ENCODE data around the gene ZNF493.

Gene ZNF493

DNA sequence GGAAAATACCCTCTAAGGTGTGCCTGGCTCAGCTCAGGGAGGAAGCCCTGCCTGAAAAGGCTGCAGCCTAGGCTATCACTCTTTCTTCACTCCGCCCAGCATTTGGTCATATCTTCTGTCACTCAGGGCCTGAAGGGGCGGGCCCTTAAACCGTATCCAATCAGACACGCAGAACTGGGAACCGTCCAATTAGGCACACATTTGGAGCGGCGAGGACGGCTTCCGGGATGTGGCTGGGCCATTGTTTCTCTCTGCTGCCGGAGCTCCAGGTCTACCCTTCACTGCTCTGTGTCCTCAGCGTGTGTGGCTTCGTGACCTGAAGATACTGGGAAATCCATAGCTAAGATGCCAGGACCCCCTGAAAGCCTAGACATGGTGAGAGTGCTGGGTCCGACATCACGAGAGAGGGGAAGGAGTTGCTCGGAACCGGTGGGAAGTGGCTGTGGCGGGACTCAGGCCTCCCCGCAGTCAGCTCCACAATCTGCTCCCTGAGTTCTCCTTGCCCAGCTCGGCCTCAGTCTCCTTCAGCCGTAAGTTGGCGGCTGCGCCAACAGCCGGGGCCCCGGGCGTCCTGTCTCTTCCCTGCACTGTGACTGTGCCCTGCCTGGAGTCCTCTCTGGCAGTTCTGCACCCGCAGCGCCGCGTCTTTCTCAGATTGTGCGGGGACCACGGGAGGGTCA is at the start of gene ZNF493:
Gene ZNF493, plus strand, starts transcription at position 241 of the 680 bp plus-strand sequence. Its CDS starts 105 bp downstream, at position 346.
- DNase-seq: peak; percentile 80

GRCh38 chr19:21352830-21353229 is 44.1 kb upstream of the ZNF493 start:
- DNase-seq: no peak

- DNase-seq: peak; percentile 64
Measured at GRCh38 chr19:21358768-21359451, 38.0 kb upstream of the ZNF493 start, which contains the start of gene ZNF738. ZNF738 (plus strand) TSS chr19:21359000; CDS start chr19:21359141, 141 bp downstream.

DNA sequence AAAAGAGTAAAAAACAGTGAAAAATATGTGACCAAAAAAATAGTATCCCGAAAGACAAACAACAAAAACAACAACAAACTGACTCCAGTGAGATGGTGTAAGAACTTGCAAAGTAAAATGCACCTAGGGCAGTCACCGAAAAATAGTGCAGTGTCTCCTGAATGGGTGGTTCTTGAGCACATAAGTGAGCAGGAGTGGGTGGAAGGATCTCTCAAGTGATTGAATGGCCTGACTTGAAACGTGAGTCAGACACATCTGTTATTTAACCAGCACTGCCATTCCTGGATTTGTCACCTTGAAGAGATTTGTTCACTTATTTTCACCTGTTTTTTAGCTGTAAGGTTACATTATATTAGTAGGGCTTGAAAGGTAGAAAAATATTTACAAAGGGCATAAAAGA is 34.6 kb upstream of the ZNF493 start:
- DNase-seq: no peak

DNA sequence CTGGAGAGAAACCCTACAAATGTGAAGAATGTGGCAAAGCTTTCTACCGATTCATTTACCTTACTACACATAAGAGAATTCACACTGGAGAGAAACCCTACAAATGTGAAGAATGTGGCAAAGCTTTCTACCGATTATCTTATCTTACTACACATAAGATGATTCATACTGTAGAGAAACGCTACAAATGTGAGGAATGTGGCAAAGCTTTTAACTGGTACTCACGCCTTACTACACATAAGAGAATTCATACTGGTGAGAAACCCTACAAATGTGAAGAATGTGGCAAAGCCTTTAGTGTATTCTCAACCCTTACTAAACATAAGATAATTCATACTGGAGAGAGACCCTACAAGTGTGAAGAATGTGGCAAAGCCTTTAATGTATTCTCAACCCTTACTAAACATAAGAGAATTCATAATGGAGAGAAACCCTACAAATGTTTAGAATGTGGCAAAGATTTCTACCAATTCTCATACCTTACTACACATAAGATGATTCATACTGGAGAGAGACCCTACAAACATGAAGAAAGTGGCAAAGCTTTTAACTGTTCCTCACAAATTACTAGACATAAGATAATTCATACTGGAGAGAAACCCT is 12.9 kb upstream of the ZNF493 start:
- DNase-seq: no peak

- DNase-seq: no peak
Measured at GRCh38 chr19:21396121-21396520, 812 bp upstream of the ZNF493 start.

GRCh38 chr19:21398851-21399250 is 1.9 kb downstream of the ZNF493 start:
- no peak for DNase-seq

DNA sequence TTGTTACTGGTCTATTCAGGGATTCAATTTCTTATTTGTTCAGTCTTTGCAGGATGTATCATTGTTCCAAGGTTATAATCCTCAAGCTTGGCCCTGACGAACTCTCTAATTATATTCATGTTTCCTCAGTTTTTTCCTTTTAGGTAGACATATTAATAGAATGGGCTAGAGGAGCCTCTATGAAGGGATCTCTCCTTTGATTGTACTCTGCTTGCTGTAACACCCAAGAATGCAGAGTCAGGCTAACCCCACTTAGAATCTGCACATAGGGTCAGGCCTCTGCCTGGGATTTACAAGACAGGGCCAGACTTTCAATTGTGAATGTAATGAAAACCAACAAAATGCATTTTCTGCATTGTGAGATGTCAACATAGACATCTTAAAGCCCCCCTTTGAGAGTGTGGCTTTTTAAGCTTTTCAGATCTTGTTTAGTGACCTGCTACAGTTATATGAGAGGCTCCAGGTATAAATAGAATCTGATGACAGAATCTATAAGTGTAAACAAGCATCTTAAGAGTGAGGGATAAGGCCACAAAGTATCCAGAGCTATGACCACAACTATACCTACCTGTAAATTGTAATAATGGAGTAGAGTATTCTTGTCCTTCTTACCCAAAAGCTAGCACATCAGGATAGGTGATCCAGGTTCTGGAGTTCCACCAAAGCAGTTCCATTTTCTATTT is 5.5 kb downstream of the ZNF493 start:
- no peak for DNase-seq

GRCh38 chr19:21410166-21410565 is 13.2 kb downstream of the ZNF493 start:
- DNase-seq: no peak

- DNase-seq: no peak
Measured at GRCh38 chr19:21422244-21422643, 25.3 kb downstream of the ZNF493 start.

DNA sequence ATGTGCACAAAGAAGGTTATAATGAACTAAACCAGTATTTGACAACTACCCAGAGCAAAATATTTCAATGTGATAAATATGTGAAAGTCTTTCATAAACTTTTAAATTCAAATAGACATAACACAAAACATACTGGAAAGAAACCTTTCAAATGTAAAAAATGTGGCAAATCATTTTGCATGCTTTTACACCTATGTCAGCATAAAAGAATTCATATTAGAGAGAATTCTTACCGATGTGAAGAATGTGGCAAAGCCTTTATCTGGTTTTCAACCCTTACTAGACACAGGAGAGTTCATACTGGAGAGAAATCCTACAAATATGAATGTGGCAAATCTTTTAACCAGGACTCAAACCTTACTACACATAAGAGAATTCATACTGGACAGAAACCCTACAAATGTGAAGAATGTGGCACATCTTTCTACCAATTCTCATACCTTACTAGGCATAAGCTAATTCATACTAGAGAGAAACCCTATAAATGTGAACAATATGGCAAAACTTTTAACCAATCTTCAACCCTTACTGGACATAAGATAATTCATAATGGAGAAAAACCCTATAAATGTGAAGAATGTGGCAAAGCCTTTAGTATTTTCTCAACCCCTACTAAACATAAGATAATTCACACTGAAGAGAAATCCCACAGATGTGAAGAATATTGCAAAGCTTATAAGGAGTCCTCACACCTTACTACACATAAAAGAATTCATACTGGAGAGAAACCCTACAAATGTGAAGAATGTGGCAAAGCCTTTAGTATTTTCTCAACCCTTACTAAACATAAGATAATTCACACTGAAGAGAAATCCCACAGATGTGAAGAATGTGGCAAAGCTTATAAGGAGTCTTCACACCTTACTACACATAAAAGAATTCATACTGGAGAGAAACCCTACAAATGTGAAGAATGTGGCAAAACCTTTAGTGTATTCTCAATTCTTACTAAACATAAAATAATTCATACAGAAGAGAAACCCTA is 26.4 kb downstream of the ZNF493 start:
- DNase-seq: no peak

DNA sequence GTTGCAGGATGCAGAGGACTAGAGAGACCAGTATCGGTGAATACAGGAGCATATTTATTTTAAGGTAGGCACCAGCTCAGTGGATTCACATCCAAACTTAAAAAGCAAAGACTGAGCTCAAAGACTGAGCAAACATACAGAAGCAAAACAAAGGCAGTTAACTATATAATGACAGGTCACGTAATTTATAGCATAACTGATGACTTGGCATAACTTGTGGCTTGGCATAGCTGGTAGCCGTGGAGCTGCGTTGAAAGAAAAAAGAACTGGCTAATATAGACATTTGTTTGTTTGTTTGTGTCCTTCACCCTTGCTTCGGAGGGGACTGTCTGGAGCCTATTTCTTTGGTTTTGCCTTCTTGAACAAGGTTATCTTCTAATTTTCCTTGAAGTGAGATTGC is 33.7 kb downstream of the ZNF493 start:
- DNase-seq: no peak

DNA sequence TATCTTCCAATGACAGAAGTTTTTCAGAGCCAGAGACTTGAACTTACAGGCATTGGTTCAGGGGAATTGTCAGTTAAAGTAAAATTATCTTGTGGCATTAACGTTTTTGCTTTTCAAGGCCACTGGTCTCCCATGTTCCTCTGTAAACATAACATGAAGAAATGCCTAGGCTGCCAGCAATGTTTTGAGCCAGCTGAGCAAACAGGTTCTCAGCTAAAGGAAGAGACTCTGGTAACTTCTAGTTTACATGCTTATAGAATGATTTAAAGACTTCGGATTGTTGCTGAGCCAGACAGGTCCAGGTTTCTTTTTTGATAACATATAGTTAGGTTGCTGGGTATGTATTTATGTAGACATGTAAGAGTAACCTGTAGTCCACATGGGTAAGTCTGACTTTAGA is 35.7 kb downstream of the ZNF493 start:
- no peak for DNase-seq

GRCh38 chr19:21434516-21434915 is 37.6 kb downstream of the ZNF493 start:
- no peak for DNase-seq

DNA sequence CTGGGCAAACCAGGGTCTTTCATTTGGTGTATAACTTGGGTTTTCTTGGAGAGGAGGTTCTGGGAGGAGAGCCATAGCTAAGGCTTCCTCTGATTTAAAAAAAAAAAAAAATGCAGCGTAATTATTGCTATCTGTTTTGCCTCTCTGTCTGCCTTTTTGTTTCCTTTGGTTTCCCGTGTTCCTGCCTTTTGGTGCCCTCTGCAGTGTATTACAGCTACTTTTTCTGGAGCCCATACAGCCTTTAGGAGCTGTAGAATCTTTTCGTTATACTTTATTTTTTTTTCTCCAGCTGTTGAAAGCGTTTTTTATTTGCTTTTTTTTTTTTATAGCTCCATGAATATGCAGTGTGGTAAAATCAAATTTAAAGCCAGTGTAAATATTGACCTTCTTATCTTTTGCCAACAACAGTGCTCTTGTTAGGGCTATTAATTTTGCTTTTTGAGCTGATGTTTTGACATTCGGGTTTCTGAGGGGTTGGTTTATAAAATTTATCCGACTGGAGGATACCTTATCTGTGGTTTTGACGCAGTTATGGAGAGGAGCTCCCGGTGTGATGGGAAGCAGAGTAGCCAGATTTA is 38.1 kb downstream of the ZNF493 start:
- DNase-seq: no peak

- DNase-seq: no peak
Measured at GRCh38 chr19:21439201-21439751, 42.3 kb downstream of the ZNF493 start.

DNA sequence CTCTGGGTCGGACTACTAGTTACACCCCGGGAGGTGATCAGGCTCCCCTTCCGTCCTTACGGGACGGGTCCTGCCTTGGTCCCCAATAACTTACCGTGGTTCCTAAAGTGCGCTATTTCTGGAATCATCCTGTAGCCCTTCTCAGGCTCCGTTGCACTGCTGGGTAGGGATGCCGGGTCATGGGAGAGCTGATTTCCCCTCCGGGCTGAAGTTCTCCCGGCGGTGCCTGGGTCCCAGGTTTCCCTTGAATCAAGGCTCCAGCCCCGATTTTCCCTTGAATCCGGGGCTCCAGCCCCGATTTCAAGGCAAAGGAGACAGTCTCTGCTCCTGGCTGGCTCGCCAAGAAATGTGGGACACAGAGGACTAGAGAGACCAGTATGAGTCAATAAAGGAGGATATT is 43.4 kb downstream of the ZNF493 start:
- no peak for DNase-seq

- DNase-seq: no peak
Measured at GRCh38 chr19:21451187-21451586, 54.3 kb downstream of the ZNF493 start.

DNA sequence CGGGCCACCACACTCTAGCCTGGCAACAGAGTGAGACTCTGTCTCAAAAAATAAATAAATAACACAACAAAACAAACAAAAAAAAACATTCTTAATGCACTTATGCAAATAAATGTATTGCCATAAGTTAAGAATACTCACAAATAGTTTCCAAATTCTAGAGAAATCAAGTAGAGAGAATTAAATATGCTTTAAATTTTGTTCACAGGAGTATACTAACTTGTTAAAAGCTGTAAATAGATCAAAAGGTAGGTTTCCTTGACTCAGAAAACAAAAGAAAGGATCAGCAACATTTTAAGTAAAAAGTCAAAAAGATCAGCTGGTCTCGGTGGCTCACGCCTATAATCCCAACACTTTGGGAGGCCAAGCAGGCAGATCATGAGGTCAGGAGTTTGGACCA is 58.0 kb downstream of the ZNF493 start:
- DNase-seq: no peak

GRCh38 chr19:21460686-21461085 is 63.8 kb downstream of the ZNF493 start:
- no peak for DNase-seq

DNA sequence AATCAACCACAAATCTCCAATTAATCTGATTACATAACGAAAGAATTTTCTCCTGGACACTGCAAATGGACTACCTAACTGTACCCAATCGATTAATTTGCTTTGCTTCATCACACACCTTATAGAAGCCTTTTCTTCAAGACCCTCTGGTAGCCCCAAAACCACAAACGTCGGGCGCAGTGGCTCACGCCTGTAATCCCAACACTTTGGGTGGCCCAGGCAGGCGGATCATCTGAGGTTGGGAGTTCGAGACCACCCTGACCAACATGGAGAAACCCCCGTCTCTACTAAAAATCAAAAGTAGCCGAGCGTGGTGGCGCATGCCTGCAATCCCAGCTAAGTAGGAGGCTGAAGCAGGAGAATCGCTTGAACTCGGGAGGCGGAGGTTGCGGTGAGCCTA is 65.6 kb downstream of the ZNF493 start:
- DNase-seq: no peak

Data from activated CD4-positive, alpha-beta T cell treated with anti-CD3 and anti-CD28 coated beads for 1 hour (primary cell).